ENCODE measurements around the gene PPIF.

The PPIF gene

GRCh38 chr10:79345241-79346011, 1.8 kb upstream of the PPIF start:
- no peak for TF ChIP-seq CEBPB (IDR thresholded peaks at IDR 0.05)
- TF ChIP-seq USF1 (IDR thresholded peaks at IDR 0.05): no peak
- no peak for TF ChIP-seq ZBTB7A (IDR thresholded peaks at IDR 0.05; ENCODE audit: low read depth)
- no peak for TF ChIP-seq REST (IDR thresholded peaks at IDR 0.05; ENCODE audit: low read depth)
- TF ChIP-seq FOXM1 (IDR thresholded peaks at IDR 0.05; ENCODE audit: borderline replicate concordance, low read depth): no peak
- no peak for TF ChIP-seq TCF12 (IDR thresholded peaks at IDR 0.05; ENCODE audit: low read depth)
- TF ChIP-seq RAD21 (IDR thresholded peaks at IDR 0.05; ENCODE audit: low read depth): no peak

GRCh38 chr10:79346012-79346340, 1.3 kb upstream of the PPIF start:
- TF ChIP-seq USF1 (IDR thresholded peaks at IDR 0.05): no peak
- no peak for TF ChIP-seq RAD21 (IDR thresholded peaks at IDR 0.05; ENCODE audit: low read depth)
- no peak for TF ChIP-seq REST (IDR thresholded peaks at IDR 0.05; ENCODE audit: low read depth)
- no peak for TF ChIP-seq ZBTB7A (IDR thresholded peaks at IDR 0.05; ENCODE audit: low read depth)
- no peak for TF ChIP-seq EP300 (IDR thresholded peaks at IDR 0.05; ENCODE audit: borderline replicate concordance)
- TF ChIP-seq MAX (IDR thresholded peaks at IDR 0.05): no peak
- no peak for TF ChIP-seq FOXM1 (IDR thresholded peaks at IDR 0.05; ENCODE audit: borderline replicate concordance, low read depth)
- TF ChIP-seq EGR1 (IDR thresholded peaks at IDR 0.05): no peak
- no peak for TF ChIP-seq NFIC (IDR thresholded peaks at IDR 0.05)
- TF ChIP-seq TAF1 (IDR thresholded peaks at IDR 0.05; ENCODE audit: low read depth): no peak
- no peak for TF ChIP-seq TCF12 (IDR thresholded peaks at IDR 0.05; ENCODE audit: low read depth)
- no peak for TF ChIP-seq CREB1 (IDR thresholded peaks at IDR 0.05; ENCODE audit: low read depth)
- TF ChIP-seq CEBPB (IDR thresholded peaks at IDR 0.05): no peak
- no peak for TF ChIP-seq TEAD4 (IDR thresholded peaks at IDR 0.05)
- TF ChIP-seq YY1 (IDR thresholded peaks at IDR 0.05; ENCODE audit: low read depth): no peak

GRCh38 chr10:79346388-79347225, 662 bp upstream of the PPIF start:
- TF ChIP-seq CREB1 (IDR thresholded peaks at IDR 0.05; ENCODE audit: low read depth) (no peak), ZBTB7A (IDR thresholded peaks at IDR 0.05; ENCODE audit: low read depth) (no peak), TCF12 (IDR thresholded peaks at IDR 0.05; ENCODE audit: low read depth) (no peak; the same call in 1 of the 2 replicates), TAF1 (IDR thresholded peaks at IDR 0.05; ENCODE audit: low read depth) (no peak), RAD21 (IDR thresholded peaks at IDR 0.05; ENCODE audit: low read depth) (no peak), CEBPB (IDR thresholded peaks at IDR 0.05) (no peak), USF1 (IDR thresholded peaks at IDR 0.05) (no peak), TEAD4 (IDR thresholded peaks at IDR 0.05) (no peak), EGR1 (IDR thresholded peaks at IDR 0.05) (no peak), EP300 (IDR thresholded peaks at IDR 0.05; ENCODE audit: borderline replicate concordance) (no peak; the same call in 1 of the 2 replicates), MAX (IDR thresholded peaks at IDR 0.05) (no peak), NFIC (IDR thresholded peaks at IDR 0.05) (no peak)

GRCh38 chr10:79347894-79348639, 798 bp downstream of the PPIF start:
- no peak for TF ChIP-seq EP300 (IDR thresholded peaks at IDR 0.05; ENCODE audit: borderline replicate concordance)
- TF ChIP-seq RAD21 (IDR thresholded peaks at IDR 0.05; ENCODE audit: low read depth): no peak
- TF ChIP-seq CEBPB (IDR thresholded peaks at IDR 0.05): peak; percentile 90
- TF ChIP-seq ZBTB7A (IDR thresholded peaks at IDR 0.05; ENCODE audit: low read depth): peak; percentile 90; the same call in 1 of the 2 replicates
- 0 out of 2 replicates have a peak, but pooled peaks have one; percentile 1 for TF ChIP-seq TAF1 (IDR thresholded peaks at IDR 0.05; ENCODE audit: low read depth)
- TF ChIP-seq TCF12 (IDR thresholded peaks at IDR 0.05; ENCODE audit: low read depth): no peak
- no peak for TF ChIP-seq TEAD4 (IDR thresholded peaks at IDR 0.05)
- TF ChIP-seq CREB1 (IDR thresholded peaks at IDR 0.05; ENCODE audit: low read depth): no peak
- TF ChIP-seq MAX (IDR thresholded peaks at IDR 0.05): peak; percentile 96
- TF ChIP-seq FOXM1 (IDR thresholded peaks at IDR 0.05; ENCODE audit: borderline replicate concordance, low read depth): no peak
- TF ChIP-seq USF1 (IDR thresholded peaks at IDR 0.05): peak; percentile 82
- no peak for TF ChIP-seq EGR1 (IDR thresholded peaks at IDR 0.05)
- TF ChIP-seq YY1 (IDR thresholded peaks at IDR 0.05; ENCODE audit: low read depth): no peak
- no peak for TF ChIP-seq NFIC (IDR thresholded peaks at IDR 0.05)
- TF ChIP-seq REST (IDR thresholded peaks at IDR 0.05; ENCODE audit: low read depth): no peak
